OCI-LY3 (cell line): Measurements from ENCODE around the gene CDC42EP5.
"Not testable (repeated sequence)": the region's sequence is repeated elsewhere in the genome, so short reads cannot be mapped to it uniquely, and the experiment has no call there.

Experiments
- EZH2phosphoT487 ChIP-seq: fragments of 200-600 bp; shearing (Covaris generic); IDR thresholded peaks from 2 replicates; pipeline ENCODE4 v1.6.1; 2018; ENCODE audit warnings: antibody characterized with exemption, mixed run types, low read depth
- TF ChIP-seq, protein P1 (sequence below): fragments of 200-600, 300-600 bp; sonication (generic); IDR thresholded peaks from 2 replicates; pipeline ENCODE4 v1.5.1; 2014; ENCODE audit warnings: antibody characterized with exemption, low read length, low read depth

DNA sequence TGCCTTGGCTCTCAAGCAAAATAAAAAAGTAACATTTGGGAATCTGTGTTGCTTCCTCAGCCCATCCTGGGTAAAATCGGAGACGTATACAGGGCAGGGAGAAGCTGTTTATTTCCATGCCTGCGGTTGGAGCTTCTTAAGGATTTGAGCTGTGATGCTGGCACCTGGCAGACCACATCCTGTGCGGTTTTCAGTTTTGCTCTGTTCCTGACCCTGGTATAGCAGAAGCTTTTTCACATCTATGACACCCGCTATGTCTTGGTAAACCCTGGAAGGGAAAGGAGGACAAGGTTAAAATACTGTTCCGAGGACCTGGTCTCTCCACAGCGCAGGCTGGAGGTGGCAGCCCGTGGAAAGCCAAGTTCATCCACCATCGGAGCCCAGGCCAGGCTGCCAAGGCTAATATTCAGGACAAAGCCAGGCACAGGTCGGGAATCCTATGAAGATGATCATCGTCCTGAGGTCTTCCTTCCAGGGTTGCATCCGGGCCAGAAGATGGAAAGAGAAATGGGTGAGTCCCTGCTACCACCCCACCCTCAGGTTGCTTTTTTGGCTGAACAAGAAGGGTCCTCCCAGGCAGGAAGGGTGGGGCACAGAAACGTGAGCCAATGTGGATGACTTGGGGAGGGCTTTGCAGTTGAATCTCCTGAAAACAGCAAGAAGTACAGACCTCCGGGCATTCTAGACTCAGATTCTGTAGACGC, 24.8 kb upstream of the CDC42EP5 start:
- TF ChIP-seq, protein P1, sequence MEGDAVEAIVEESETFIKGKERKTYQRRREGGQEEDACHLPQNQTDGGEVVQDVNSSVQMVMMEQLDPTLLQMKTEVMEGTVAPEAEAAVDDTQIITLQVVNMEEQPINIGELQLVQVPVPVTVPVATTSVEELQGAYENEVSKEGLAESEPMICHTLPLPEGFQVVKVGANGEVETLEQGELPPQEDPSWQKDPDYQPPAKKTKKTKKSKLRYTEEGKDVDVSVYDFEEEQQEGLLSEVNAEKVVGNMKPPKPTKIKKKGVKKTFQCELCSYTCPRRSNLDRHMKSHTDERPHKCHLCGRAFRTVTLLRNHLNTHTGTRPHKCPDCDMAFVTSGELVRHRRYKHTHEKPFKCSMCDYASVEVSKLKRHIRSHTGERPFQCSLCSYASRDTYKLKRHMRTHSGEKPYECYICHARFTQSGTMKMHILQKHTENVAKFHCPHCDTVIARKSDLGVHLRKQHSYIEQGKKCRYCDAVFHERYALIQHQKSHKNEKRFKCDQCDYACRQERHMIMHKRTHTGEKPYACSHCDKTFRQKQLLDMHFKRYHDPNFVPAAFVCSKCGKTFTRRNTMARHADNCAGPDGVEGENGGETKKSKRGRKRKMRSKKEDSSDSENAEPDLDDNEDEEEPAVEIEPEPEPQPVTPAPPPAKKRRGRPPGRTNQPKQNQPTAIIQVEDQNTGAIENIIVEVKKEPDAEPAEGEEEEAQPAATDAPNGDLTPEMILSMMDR, result not testable (repeated sequence)
- TF ChIP-seq EZH2phosphoT487, result not testable (repeated sequence)
